HG03460 (cell line): ENCODE data around the gene SLC35G3.
"Not testable (repeated sequence)": the region's sequence is repeated elsewhere in the genome, so short reads cannot be mapped to it uniquely, and the experiment has no call there.

Experiments
- ATAC-seq: cut with Tn5 transposase; IDR thresholded peaks from one replicate; pipeline ENCODE4 v1.9.1; 2021; ENCODE audit not compliant: unreplicated experiment

Gene SLC35G3

GRCh38 chr17:35212668-35213067 is 18.5 kb upstream of the SLC35G3 start:
- ATAC-seq, result no peak

DNA sequence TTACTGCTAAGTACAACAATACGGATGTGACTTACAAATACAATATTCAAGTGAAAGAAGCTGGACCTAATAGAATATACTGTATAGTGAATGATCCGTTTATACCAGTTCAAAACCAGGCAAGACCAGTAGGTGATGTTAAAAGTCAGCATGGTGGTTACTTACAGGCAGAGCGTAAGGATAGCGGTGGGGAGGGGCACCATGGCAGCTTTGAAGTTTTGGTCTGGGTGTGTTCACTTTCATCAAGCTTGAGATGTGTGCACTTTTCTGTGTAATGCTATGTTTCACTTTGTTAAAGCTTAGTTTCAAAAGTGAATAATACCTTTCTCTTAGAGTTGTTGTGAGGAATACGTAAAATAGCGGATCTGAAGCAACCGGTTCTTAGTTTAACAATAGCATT is 16.5 kb upstream of the SLC35G3 start:
- ATAC-seq, result no peak

- not testable (repeated sequence) for ATAC-seq
Measured at GRCh38 chr17:35202582-35202981, 8.4 kb upstream of the SLC35G3 start.

DNA sequence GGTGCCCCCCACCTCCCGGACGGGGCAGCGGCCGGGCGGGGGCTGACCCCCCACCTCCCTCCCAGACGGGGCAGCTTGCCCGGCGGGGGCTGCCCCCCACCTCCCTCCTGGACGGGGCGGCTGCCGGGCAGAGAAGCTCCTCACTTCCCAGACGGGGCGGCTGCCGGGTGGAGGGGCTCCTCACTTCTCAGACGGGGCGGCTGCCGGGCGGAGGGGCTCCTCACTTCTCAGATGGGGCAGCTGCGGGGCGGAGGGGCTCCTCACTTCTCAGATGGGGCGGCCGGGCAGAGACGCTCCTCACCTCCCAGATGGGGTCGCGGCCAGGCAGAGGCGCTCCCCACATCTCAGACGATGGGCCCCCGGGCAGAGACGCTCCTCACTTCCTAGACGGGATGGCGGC is 869 bp upstream of the SLC35G3 start:
- not testable (repeated sequence) for ATAC-seq

DNA sequence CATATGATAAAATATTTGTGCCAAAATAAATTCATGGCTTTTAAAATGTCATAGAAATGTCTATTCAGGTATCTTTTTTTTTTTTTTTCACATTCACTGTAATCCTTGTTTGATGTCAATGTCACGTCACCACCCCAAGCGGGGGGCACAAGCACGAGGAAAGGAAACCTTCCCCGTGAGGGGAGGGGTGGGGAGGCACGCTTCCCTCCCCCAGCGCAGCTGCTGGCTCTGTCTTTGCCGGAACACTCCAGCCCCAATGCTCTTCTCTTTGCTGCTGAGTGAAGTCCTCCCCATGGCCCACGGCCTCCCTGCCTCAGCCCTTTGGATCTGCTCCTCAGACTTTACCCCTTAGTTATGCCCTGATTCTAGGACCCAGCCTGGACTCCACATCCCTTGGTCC is 1.5 kb downstream of the SLC35G3 start:
- no peak for ATAC-seq

DNA sequence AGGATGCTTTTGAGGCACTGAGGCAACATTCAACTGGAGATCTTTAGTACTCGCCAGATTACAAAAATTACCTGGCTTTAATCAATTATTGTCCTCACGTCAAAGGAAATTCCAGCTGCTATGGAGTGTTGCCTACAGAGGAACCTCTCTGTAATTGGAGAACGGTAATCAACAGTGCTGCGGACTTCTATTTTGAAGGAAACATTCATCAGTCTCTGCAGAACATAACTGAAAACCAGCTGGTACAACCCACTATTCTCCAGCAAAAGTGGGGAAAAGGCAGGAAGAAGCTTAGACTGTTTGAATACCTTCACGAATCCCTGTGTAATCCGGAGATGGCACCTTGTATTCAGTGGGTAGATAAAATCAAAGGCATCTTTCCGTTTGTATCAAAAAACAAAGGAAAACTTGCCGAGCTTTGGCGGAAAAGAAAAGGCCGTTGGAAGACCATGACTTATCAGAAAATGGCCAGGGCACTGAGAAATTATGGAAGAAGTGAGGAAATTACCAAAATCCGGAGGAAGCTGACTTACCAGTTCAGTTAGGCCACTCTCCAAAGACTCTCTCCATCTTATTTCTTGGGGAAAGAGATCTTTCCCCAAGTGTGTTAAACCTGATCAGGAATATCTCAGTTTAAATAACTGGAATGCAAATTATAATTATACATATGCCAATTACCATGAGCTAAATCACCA is 3.0 kb downstream of the SLC35G3 start:
- ATAC-seq, result no peak

GRCh38 chr17:35189291-35189690 is 4.9 kb downstream of the SLC35G3 start:
- no peak for ATAC-seq

DNA sequence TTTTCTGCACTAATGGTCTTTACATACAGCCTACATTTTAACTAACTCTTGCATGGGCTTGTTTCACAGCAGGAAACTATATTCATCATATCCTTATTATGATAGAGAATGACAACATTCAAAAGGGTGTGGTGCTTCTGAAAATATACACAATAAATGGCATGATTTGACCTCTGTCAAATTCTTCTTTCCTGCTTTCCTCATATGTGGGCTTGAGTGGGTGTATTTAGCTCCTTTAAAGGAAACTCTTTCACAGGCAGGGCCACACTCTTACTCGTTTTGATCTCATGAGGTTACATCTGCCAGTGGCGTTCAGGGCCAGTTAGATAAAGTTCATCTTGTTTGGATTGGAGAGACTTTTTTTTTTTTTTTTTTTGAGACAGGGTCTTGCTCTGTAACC is 6.1 kb downstream of the SLC35G3 start:
- no peak for ATAC-seq

DNA sequence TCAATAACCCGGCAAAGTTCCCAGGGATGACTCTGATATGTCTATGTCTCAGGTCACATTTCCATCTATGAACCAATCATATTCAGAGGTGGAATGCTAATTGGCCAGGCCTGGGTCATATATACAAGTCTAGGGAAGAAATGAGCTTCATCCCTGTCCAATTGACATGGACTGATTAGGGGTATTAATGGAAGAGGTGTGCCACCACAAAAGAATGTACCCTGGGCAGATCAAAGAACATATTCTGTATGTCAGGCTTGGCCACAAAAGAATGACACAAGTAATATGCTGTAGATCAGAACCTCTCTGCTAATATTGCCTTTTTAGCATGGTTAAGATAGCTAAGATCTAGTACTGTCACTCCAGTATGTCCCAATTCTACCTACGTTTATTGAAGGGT is 6.7 kb downstream of the SLC35G3 start:
- ATAC-seq, result no peak

- no peak for ATAC-seq
Measured at GRCh38 chr17:35185849-35186248, 8.3 kb downstream of the SLC35G3 start.

GRCh38 chr17:35184274-35184673 is 9.9 kb downstream of the SLC35G3 start:
- ATAC-seq, result no peak

GRCh38 chr17:35183332-35183731 is 10.9 kb downstream of the SLC35G3 start:
- no peak for ATAC-seq

DNA sequence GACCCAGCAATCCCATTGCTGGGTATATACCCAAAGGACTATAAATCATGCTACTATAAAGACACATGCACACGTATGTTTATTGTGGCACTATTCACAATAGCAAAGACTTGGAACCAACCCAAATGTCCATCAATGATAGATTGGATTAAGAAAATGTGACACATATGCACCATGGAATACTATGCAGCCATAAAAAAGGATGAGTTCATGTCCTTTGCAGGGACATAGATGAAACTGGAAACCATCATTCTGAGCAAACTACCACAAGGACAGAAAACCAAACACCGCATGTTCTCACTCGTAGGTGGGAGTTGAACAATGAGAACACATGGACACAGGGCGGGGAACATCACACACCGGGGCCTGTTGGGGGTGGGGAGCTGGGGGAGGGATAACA is 14.8 kb downstream of the SLC35G3 start:
- not testable (repeated sequence) for ATAC-seq

DNA sequence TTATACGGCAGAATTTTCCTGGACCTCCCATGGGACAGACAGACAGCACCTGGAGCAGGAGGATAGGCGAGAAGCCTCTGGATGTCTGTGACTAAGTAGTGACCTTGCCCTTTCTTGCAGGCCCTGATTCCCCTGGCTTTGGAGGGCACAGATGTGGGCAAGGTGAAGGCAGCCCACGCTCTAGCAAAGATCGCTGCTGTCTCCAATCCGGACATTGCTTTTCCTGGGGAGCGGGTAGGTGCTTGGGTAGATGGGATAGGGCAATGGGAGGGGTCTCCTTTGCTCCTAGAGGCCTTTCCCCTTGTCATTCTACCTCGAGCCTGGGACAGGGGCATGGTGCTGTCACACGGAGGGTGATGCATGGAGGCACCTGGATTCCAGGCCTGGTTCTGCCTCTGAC is 17.3 kb downstream of the SLC35G3 start:
- no peak for ATAC-seq

- no peak for ATAC-seq
Measured at GRCh38 chr17:35175638-35176415, 18.4 kb downstream of the SLC35G3 start.

- ATAC-seq, result no peak
Measured at GRCh38 chr17:35174835-35175334, 19.3 kb downstream of the SLC35G3 start.

DNA sequence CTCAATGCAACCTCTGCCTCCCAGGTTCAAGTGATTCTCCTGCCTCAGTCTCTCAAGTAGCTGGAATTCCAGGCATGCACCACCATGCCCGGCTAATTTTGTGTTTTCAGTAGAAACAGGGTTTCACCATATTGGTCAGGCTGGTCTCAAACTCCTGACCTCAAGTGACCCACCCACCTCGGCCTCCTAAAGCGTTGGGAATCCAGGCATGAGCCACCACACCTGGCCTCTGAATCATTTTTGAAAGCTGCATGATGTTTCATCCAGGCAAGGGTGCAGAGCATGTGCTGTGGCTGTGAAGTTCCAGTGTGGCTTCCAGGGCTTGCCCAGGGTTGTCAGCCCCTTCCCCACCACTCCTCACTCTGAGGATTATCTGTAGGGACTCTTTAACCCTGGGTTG is 21.9 kb downstream of the SLC35G3 start:
- not testable (repeated sequence) for ATAC-seq

GRCh38 chr17:35171834-35172233 is 22.4 kb downstream of the SLC35G3 start:
- no peak for ATAC-seq

- no peak for ATAC-seq
Measured at GRCh38 chr17:35170968-35171771, 23.0 kb downstream of the SLC35G3 start.

GRCh38 chr17:35169835-35170363 is 24.3 kb downstream of the SLC35G3 start:
- no peak for ATAC-seq

DNA sequence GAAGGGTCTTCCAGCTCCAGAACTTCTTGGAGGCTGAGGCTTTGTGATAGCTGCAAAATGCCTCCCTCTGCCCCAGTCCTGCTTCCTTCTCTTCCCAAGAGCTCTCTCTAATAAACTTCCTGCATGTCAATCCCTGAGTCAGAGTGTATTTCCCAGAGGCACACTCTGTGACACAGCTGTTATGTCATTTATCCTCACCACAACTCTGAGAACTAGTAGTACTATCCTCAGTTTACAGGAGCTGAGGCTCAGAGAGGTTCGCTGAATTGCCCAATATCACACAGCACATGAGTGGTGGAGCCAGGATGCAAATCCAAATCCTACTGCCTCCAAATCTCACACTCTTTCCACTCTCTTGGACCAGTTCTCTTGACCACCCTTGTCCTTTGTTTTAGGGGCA is 26.5 kb downstream of the SLC35G3 start:
- ATAC-seq, result no peak
